HEK293 (cell line): ENCODE measurements around the gene TRIM49D1.
"Not testable (repeated sequence)": the region's sequence is repeated elsewhere in the genome, so short reads cannot be mapped to it uniquely, and the experiment has no call there.

Experiments
- GLIS1 ChIP-seq: fragments of 450-650 bp; formaldehyde crosslinking; IDR thresholded peaks from 2 replicates; pipeline ENCODE4 v1.5.1; 2016; ENCODE audit warnings: missing biosample characterization, missing genetic modification characterization
- ZNF146 ChIP-seq: fragments of 450-650 bp; formaldehyde crosslinking; IDR thresholded peaks from 2 replicates; pipeline ENCODE4 v1.5.1; 2016; ENCODE audit warnings: missing biosample characterization, missing genetic modification characterization
- ZNF239 ChIP-seq: fragments of 450-650 bp; formaldehyde crosslinking; IDR thresholded peaks from 2 replicates; pipeline ENCODE4 v1.5.1; 2016; ENCODE audit warnings: missing biosample characterization, missing genetic modification characterization
- ZNF335 ChIP-seq: fragments of 450-650 bp; formaldehyde crosslinking; conservative IDR thresholded peaks from 2 replicates; pipeline ENCODE4 v1.5.1; 2016; ENCODE audit warnings: missing biosample characterization, missing genetic modification characterization
- ZNF623 ChIP-seq: fragments of 450-650 bp; formaldehyde crosslinking; IDR thresholded peaks from 2 replicates; pipeline ENCODE4 v1.5.1; 2016; ENCODE audit warnings: missing biosample characterization, missing genetic modification characterization
- ZNF660 ChIP-seq: fragments of 450-650 bp; IDR thresholded peaks from 2 replicates; pipeline ENCODE4 v1.5.1; 2018; ENCODE audit warnings: missing biosample characterization, mild to moderate bottlenecking, missing genetic modification characterization
- ZXDB ChIP-seq: fragments of 450-650 bp; formaldehyde crosslinking; IDR thresholded peaks from 2 replicates; pipeline ENCODE4 v1.5.1; 2016; ENCODE audit warnings: missing biosample characterization, missing genetic modification characterization
- TF ChIP-seq, protein P1 (sequence below): fragments of 450-650 bp; formaldehyde crosslinking; IDR thresholded peaks from 2 replicates; pipeline ENCODE4 v1.5.1; 2016; ENCODE audit warnings: missing biosample characterization, missing genetic modification characterization
- TF ChIP-seq, protein P2 (sequence below): fragments of 450-650 bp; formaldehyde crosslinking; IDR thresholded peaks from 2 replicates; pipeline ENCODE4; 2016; ENCODE audit warnings: missing biosample characterization, missing genetic modification characterization
- TF ChIP-seq, protein P3 (sequence below): fragments of 450-650 bp; formaldehyde crosslinking; IDR thresholded peaks from 2 replicates; pipeline ENCODE4 v1.5.1; 2016; ENCODE audit warnings: missing biosample characterization, missing genetic modification characterization
- TF ChIP-seq, protein P4 (sequence below): fragments of 450-650 bp; formaldehyde crosslinking; IDR thresholded peaks from 2 replicates; pipeline ENCODE4 v1.5.1; 2016; ENCODE audit warnings: missing biosample characterization, missing genetic modification characterization

DNA sequence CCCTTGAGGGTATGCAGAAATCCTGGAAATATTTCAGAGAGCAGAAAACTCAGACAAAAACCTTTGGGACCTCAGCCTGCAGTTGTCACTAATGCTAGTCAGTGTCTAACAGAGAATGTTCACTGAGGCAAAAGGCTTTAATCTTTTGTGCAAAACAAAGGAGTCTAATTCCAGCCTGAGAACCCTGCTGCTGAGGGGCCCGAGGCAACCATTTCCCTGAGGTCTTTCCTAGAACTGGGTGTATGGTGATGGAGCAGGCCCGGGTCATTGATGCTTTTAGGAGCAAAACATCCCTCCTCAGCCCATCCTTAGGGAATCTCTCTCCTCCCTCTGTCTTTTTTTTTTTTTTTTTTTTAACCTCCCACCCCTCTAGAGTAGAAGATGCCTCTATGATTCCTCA, 49.5 kb downstream of the TRIM49D1 start:
- TF ChIP-seq, protein P1, sequence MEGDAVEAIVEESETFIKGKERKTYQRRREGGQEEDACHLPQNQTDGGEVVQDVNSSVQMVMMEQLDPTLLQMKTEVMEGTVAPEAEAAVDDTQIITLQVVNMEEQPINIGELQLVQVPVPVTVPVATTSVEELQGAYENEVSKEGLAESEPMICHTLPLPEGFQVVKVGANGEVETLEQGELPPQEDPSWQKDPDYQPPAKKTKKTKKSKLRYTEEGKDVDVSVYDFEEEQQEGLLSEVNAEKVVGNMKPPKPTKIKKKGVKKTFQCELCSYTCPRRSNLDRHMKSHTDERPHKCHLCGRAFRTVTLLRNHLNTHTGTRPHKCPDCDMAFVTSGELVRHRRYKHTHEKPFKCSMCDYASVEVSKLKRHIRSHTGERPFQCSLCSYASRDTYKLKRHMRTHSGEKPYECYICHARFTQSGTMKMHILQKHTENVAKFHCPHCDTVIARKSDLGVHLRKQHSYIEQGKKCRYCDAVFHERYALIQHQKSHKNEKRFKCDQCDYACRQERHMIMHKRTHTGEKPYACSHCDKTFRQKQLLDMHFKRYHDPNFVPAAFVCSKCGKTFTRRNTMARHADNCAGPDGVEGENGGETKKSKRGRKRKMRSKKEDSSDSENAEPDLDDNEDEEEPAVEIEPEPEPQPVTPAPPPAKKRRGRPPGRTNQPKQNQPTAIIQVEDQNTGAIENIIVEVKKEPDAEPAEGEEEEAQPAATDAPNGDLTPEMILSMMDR = not testable (repeated sequence)
- TF ChIP-seq ZNF623 (tag by site-specific recombination); GLIS1 (tag by site-specific recombination); ZNF239 (tag by site-specific recombination); ZNF335 (tag by site-specific recombination); ZNF146; ZXDB (tag by site-specific recombination); ZNF660: not testable (repeated sequence)
- TF ChIP-seq, protein P2, sequence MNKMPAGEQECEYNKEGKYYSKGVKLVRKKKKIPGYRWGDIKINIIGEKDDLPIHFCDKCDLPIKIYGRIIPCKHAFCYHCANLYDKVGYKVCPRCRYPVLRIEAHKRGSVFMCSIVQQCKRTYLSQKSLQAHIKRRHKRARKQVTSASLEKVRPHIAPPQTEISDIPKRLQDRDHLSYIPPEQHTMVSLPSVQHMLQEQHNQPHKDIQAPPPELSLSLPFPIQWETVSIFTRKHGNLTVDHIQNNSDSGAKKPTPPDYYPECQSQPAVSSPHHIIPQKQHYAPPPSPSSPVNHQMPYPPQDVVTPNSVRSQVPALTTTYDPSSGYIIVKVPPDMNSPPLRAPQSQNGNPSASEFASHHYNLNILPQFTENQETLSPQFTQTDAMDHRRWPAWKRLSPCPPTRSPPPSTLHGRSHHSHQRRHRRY (tag by site-specific recombination) = not testable (repeated sequence)
- TF ChIP-seq, protein P3, sequence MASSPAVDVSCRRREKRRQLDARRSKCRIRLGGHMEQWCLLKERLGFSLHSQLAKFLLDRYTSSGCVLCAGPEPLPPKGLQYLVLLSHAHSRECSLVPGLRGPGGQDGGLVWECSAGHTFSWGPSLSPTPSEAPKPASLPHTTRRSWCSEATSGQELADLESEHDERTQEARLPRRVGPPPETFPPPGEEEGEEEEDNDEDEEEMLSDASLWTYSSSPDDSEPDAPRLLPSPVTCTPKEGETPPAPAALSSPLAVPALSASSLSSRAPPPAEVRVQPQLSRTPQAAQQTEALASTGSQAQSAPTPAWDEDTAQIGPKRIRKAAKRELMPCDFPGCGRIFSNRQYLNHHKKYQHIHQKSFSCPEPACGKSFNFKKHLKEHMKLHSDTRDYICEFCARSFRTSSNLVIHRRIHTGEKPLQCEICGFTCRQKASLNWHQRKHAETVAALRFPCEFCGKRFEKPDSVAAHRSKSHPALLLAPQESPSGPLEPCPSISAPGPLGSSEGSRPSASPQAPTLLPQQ (tag by site-specific recombination) = not testable (repeated sequence)
- TF ChIP-seq, protein P4, sequence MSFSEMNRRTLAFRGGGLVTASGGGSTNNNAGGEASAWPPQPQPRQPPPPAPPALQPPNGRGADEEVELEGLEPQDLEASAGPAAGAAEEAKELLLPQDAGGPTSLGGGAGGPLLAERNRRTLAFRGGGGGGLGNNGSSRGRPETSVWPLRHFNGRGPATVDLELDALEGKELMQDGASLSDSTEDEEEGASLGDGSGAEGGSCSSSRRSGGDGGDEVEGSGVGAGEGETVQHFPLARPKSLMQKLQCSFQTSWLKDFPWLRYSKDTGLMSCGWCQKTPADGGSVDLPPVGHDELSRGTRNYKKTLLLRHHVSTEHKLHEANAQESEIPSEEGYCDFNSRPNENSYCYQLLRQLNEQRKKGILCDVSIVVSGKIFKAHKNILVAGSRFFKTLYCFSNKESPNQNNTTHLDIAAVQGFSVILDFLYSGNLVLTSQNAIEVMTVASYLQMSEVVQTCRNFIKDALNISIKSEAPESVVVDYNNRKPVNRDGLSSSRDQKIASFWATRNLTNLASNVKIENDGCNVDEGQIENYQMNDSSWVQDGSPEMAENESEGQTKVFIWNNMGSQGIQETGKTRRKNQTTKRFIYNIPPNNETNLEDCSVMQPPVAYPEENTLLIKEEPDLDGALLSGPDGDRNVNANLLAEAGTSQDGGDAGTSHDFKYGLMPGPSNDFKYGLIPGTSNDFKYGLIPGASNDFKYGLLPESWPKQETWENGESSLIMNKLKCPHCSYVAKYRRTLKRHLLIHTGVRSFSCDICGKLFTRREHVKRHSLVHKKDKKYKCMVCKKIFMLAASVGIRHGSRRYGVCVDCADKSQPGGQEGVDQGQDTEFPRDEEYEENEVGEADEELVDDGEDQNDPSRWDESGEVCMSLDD (tag by site-specific recombination) = not testable (repeated sequence)
